ENCODE results near the gene WDTC1. TPM values are rescaled to one million over a fixed set of nuclear protein-coding genes. Genes with fewer than 3 reads are reported as not detected.
A peak's percentile ranks its signal among the peaks of the same experiment; 100 is the strongest.

Gene WDTC1
- total and polyA plus RNA-seq, 4 donors = 12.8 to 38.5 (median 26.7) TPM

- Histone ChIP-seq H3K36me3 (ENCODE audit: control insufficient read depth in 1 of 2, insufficient read depth in 2 of 2, low read length in 1 of 2) (peaks cover 0 to 4% of the 10 kb centered on the region in 2 donors), H3K4me3 (ENCODE audit: low read length in 2 of 2) (no peak overlapping the region), H3K4me1 (ENCODE audit: control insufficient read depth in 1 of 2, insufficient read depth in 2 of 2, low read length in 2 of 2) (no peaks in the 10 kb centered on the region), H3K27me3 (ENCODE audit: control insufficient read depth in 1 of 2, insufficient read depth in 2 of 2, low read length in 1 of 2) (no peaks in the 10 kb centered on the region), H3K9me3 (ENCODE audit: control insufficient read depth, low read length) (no peaks in the 10 kb centered on the region), H3K27ac (ENCODE audit: low read depth in 1 of 2, low read length in 2 of 2) (no peak overlapping the region)
- intact Hi-C loops (cut with DNase I) = no loop called here
- DNase-seq (peak in 1 of 2 donors; percentile 90), ATAC-seq (ENCODE audit: low FRiP score) (peak; percentile 68)
- 4 to 6% methylated on average over 81 to 84 of the region's 84 CpGs for WGBS, 2 donors
Observed at GRCh38 chr1:27349784-27350662, 115.6 kb downstream of the WDTC1 start.

- no peaks in the 10 kb centered on the region for H3K4me1 ChIP-seq (ENCODE audit: control insufficient read depth in 1 of 2, insufficient read depth in 2 of 2, low read length in 2 of 2)
- WGBS, 2 donors = 18 to 22% methylated on average over 59 to 62 of the region's 62 CpGs
- ATAC-seq (ENCODE audit: low FRiP score) = peak; percentile 44
- no peaks in the 10 kb centered on the region for H3K9me3 ChIP-seq (ENCODE audit: control insufficient read depth, low read length)
- DNase-seq = no peak
- H3K36me3 ChIP-seq (ENCODE audit: control insufficient read depth in 1 of 2, insufficient read depth in 2 of 2, low read length in 1 of 2) = peaks cover 0 to 4% of the 10 kb centered on the region in 2 donors
- intact Hi-C loops (cut with DNase I) = no loop called here
- H3K27ac ChIP-seq (ENCODE audit: low read depth in 1 of 2, low read length in 2 of 2) = no peak overlapping the region
- no peaks in the 10 kb centered on the region for H3K27me3 ChIP-seq (ENCODE audit: control insufficient read depth in 1 of 2, insufficient read depth in 2 of 2, low read length in 1 of 2)
- no peak overlapping the region for H3K4me3 ChIP-seq (ENCODE audit: low read length in 2 of 2)
Observed at GRCh38 chr1:27350663-27351540, 116.5 kb downstream of the WDTC1 start.

DNA sequence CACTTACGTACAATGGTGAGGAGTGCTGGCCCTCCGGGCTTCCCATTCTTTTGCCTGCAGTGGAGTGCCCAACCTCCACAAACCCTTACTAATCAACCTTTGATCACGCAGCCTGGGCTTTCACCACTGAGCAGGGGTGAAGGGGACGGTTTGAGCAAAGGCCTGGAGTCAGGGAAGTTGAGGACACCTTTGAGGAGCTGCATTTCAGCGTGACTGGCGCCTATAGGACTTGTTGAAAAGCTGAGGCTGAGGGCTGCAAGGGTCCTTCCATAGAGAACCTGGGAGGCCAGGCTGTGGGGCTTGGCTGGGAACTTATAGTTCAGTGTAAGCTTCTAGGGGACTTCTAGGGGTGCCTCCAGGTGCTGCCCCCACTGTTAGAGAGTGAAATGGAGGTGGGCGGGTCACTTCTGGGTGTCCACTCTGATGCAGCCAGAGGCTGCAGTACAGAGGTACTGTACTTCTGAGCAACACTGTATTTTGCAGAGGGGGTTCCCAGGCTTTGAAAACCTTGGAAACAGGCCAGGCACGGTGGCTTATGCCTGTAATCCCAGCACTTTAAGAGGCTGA is 117.2 kb downstream of the WDTC1 start:
- Histone ChIP-seq H3K27ac (ENCODE audit: low read depth in 1 of 2, low read length in 2 of 2) (no peak overlapping the region), H3K36me3 (ENCODE audit: control insufficient read depth in 1 of 2, insufficient read depth in 2 of 2, low read length in 1 of 2) (peaks cover 0 to 4% of the 10 kb centered on the region in 2 donors), H3K4me3 (ENCODE audit: low read length in 2 of 2) (no peak overlapping the region), H3K4me1 (ENCODE audit: control insufficient read depth in 1 of 2, insufficient read depth in 2 of 2, low read length in 2 of 2) (no peaks in the 10 kb centered on the region), H3K9me3 (ENCODE audit: control insufficient read depth, low read length) (no peaks in the 10 kb centered on the region), H3K27me3 (ENCODE audit: control insufficient read depth in 1 of 2, insufficient read depth in 2 of 2, low read length in 1 of 2) (no peaks in the 10 kb centered on the region)
- intact Hi-C loops (cut with DNase I) = no loop called here
- DNase-seq (no peak), ATAC-seq (ENCODE audit: low FRiP score) (no peak)
- 45 to 52% methylated on average over 8 of the region's 8 CpGs for WGBS, 2 donors

GRCh38 chr1:27353166-27353565 is 118.7 kb downstream of the WDTC1 start:
- no peaks in the 10 kb centered on the region for H3K9me3 ChIP-seq (ENCODE audit: control insufficient read depth, low read length)
- no peak overlapping the region for H3K27ac ChIP-seq (ENCODE audit: low read depth in 1 of 2, low read length in 2 of 2)
- peaks cover 0 to 4% of the 10 kb centered on the region in 2 donors for H3K36me3 ChIP-seq (ENCODE audit: control insufficient read depth in 1 of 2, insufficient read depth in 2 of 2, low read length in 1 of 2)
- H3K27me3 ChIP-seq (ENCODE audit: control insufficient read depth in 1 of 2, insufficient read depth in 2 of 2, low read length in 1 of 2) = no peaks in the 10 kb centered on the region
- 83 to 84% methylated on average over 13 of the region's 13 CpGs for WGBS, 2 donors
- no peaks in the 10 kb centered on the region for H3K4me1 ChIP-seq (ENCODE audit: control insufficient read depth in 1 of 2, insufficient read depth in 2 of 2, low read length in 2 of 2)
- intact Hi-C loops (cut with DNase I) = no loop called here
- ATAC-seq (ENCODE audit: low FRiP score) (no peak), DNase-seq (no peak)
- no peak overlapping the region for H3K4me3 ChIP-seq (ENCODE audit: low read length in 2 of 2)

GRCh38 chr1:27353629-27354028 is 119.2 kb downstream of the WDTC1 start:
- Histone ChIP-seq H3K27me3 (ENCODE audit: control insufficient read depth in 1 of 2, insufficient read depth in 2 of 2, low read length in 1 of 2) (no peaks in the 10 kb centered on the region), H3K27ac (ENCODE audit: low read depth in 1 of 2, low read length in 2 of 2) (no peak overlapping the region), H3K36me3 (ENCODE audit: control insufficient read depth in 1 of 2, insufficient read depth in 2 of 2, low read length in 1 of 2) (peaks cover 0 to 7% of the 10 kb centered on the region in 2 donors), H3K4me1 (ENCODE audit: control insufficient read depth in 1 of 2, insufficient read depth in 2 of 2, low read length in 2 of 2) (no peaks in the 10 kb centered on the region), H3K9me3 (ENCODE audit: control insufficient read depth, low read length) (no peaks in the 10 kb centered on the region), H3K4me3 (ENCODE audit: low read length in 2 of 2) (no peak overlapping the region)
- DNase-seq (no peak), ATAC-seq (ENCODE audit: low FRiP score) (no peak)
- intact Hi-C loops (cut with DNase I) = no loop called here
- 86 to 88% methylated on average over 3 of the region's 3 CpGs for WGBS, 2 donors

GRCh38 chr1:27355683-27356082 is 121.3 kb downstream of the WDTC1 start:
- WGBS, 2 donors = 92 to 95% methylated on average over 5 of the region's 5 CpGs
- DNase-seq (no peak), ATAC-seq (ENCODE audit: low FRiP score) (no peak)
- intact Hi-C loops (cut with DNase I) = loop anchor here (2.0 kb wide), 1 partner anchor 37 kb away; the partner anchor contains the start of gene GPR3 (in 2 of the 2)
- H3K9me3 ChIP-seq (ENCODE audit: control insufficient read depth, low read length) = no peaks in the 10 kb centered on the region
- H3K4me3 ChIP-seq (ENCODE audit: low read length in 2 of 2) = no peak overlapping the region
- H3K36me3 ChIP-seq (ENCODE audit: control insufficient read depth in 1 of 2, insufficient read depth in 2 of 2, low read length in 1 of 2) = peaks cover 0 to 7% of the 10 kb centered on the region in 2 donors
- no peak overlapping the region for H3K27ac ChIP-seq (ENCODE audit: low read depth in 1 of 2, low read length in 2 of 2)
- H3K27me3 ChIP-seq (ENCODE audit: control insufficient read depth in 1 of 2, insufficient read depth in 2 of 2, low read length in 1 of 2) = no peaks in the 10 kb centered on the region
- H3K4me1 ChIP-seq (ENCODE audit: control insufficient read depth in 1 of 2, insufficient read depth in 2 of 2, low read length in 2 of 2) = no peaks in the 10 kb centered on the region

DNA sequence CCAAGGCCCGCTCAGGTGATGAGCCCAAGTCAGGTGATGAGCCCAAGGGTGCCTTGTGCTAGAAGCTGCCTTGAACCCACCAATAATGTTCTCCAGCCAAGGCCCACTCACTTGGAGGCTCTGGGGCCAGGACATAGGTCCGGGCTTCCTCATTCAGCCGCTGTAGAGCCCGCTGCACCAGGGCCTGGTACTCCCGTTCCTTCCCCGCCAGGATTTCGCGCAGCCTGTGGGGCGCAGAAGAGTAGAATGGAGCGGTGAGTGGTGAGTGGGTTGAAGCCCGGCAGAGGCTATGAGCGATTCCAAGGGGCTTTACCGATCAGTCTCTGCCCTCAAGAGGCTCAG is 121.8 kb downstream of the WDTC1 start:
- 90 to 93% methylated on average over 13 of the region's 13 CpGs for WGBS, 2 donors
- Histone ChIP-seq H3K27me3 (ENCODE audit: control insufficient read depth in 1 of 2, insufficient read depth in 2 of 2, low read length in 1 of 2) (no peaks in the 10 kb centered on the region), H3K4me3 (ENCODE audit: low read length in 2 of 2) (no peak overlapping the region), H3K27ac (ENCODE audit: low read depth in 1 of 2, low read length in 2 of 2) (no peak overlapping the region), H3K4me1 (ENCODE audit: control insufficient read depth in 1 of 2, insufficient read depth in 2 of 2, low read length in 2 of 2) (no peaks in the 10 kb centered on the region), H3K36me3 (ENCODE audit: control insufficient read depth in 1 of 2, insufficient read depth in 2 of 2, low read length in 1 of 2) (peaks cover 0 to 7% of the 10 kb centered on the region in 2 donors), H3K9me3 (ENCODE audit: control insufficient read depth, low read length) (no peaks in the 10 kb centered on the region)
- intact Hi-C loops (cut with DNase I) = loop anchor here (2.0 kb wide), 1 partner anchor 37 kb away; the partner anchor contains the start of gene GPR3 (in 2 of the 2)
- no peak for ATAC-seq (ENCODE audit: low FRiP score)
- DNase-seq = no peak

- Histone ChIP-seq H3K27ac (ENCODE audit: low read depth in 1 of 2, low read length in 2 of 2) (no peak overlapping the region), H3K4me3 (ENCODE audit: low read length in 2 of 2) (no peak overlapping the region), H3K9me3 (ENCODE audit: control insufficient read depth, low read length) (no peaks in the 10 kb centered on the region), H3K4me1 (ENCODE audit: control insufficient read depth in 1 of 2, insufficient read depth in 2 of 2, low read length in 2 of 2) (no peaks in the 10 kb centered on the region), H3K27me3 (ENCODE audit: control insufficient read depth in 1 of 2, insufficient read depth in 2 of 2, low read length in 1 of 2) (no peaks in the 10 kb centered on the region), H3K36me3 (ENCODE audit: control insufficient read depth in 1 of 2, insufficient read depth in 2 of 2, low read length in 1 of 2) (peaks cover 0 to 8% of the 10 kb centered on the region in 2 donors)
- ATAC-seq (ENCODE audit: low FRiP score) (peak; percentile 7), DNase-seq (no peak)
- intact Hi-C loops (cut with DNase I) = loop anchor here (2.0 kb wide), 1 partner anchor 36 kb away; the partner anchor contains the start of gene GPR3 (in 2 of the 2)
- 86% methylated on average over 34 to 37 of the region's 37 CpGs for WGBS, 2 donors
Observed at GRCh38 chr1:27356619-27357280, 122.3 kb downstream of the WDTC1 start.

All from aorta (tissue), 5 donors.